NCI-H2029 treated with DMSO at 0.1 percent for 48 hours (cell line): ENCODE results near the gene KCTD7.
"Not testable (repeated sequence)": the region's sequence is repeated elsewhere in the genome, so short reads cannot be mapped to it uniquely, and the experiment has no call there.

ENCODE experiments used
- DNase-seq: peaks from one replicate; lab custom pipeline; 2025; lab: John Stamatoyannopoulos, UW

KCTD7 gene

DNA sequence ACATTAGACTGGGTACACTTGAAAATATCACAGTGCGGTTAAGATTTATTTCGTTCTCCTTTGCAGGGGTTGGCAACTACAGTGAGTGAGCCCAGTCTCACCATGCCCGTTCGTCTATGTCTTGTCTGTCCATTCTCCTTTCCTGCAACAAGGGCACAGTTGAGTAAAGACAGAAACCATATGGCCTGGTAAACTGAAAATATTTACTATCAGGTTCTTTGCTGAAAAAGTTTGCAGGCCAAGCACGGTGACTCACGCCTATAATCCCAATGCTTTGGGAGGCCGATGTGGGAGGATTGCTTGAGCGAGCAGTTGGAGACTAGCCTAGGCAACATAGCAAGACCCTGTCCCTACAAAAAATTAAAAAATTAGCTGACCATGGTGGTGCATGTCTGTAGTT is 11.4 kb upstream of the KCTD7 start:
- no peak for DNase-seq

DNA sequence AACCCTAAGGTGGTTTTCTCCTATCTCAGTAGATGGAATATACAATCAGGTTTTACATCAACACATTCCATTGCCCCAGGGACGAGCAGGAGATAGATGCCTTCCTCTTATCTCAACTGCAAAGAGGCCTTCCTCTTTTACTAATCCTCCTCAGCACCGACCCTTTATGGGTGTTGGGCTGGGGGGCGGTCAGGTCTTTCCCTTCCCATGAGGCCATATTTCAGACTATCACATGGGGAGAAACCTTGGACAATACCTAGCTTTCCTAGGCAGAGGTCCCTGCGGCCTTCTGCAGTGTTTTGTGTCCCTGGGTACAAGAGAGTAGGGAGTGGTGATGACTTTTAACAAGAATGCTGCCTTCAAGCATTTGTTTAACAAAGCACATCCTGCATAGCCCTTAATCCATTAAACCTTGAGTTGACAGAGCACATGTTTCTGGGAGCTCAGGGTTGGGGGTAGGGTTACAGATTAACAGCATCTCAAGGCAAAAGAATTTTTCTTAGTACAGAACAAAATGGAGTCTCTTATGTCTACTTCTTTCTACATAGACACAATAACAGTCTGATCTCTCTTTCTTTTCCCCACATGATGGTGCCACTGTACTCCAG is 9.2 kb upstream of the KCTD7 start:
- DNase-seq, result not testable (repeated sequence)

DNA sequence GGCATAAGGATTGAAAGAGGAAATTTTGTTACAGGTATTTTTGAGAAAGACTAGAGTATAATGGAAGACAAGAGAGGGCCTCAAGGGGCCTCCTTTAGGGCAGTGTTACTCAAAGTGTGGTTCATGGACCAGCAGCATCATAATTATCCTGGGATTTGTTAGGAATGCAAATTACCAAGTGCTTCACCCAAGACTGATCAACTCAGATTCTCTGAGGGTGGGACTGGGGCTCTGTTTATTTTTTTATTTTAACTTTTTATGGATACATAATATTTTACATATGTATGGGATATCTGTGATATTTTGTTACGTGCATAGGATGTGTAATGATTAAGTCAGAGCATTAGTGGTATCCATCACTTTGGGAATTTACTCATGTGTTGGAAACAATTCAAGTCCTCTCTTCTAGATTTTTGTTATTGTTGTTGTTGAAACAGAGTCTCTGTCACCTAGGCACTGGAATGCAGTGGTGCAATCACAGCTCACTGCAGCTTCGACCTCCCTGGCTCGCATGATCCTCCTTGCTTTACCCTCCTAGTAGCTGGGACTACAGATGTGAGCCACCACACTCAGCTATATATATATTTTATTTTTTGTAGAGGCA is 2.2 kb upstream of the KCTD7 start:
- no peak for DNase-seq

DNA sequence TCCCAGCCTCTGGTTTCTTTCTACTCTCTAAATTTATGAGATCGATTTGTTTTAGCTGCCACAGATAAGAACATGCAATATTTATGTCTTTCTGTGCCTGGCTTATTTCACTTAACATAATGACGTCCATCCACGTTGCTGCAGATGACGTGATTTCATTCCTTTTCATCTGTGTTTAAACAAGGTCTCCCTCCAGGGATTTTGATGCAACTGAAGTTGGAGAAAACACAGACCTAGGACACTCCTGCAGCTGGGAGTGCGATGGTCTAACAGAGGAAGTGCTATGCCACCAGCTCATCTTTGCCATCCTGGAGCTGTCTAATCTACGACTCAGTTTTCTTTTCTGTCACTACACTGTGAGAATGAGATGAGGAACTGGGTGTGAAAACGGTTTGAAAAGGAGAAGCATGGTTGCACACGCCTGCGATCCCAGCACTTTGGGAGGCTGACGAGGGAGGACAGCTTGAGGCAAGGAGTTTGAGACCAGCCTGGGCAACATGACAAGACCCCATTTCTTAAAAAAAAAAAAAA is 1.5 kb upstream of the KCTD7 start:
- DNase-seq, result no peak

DNA sequence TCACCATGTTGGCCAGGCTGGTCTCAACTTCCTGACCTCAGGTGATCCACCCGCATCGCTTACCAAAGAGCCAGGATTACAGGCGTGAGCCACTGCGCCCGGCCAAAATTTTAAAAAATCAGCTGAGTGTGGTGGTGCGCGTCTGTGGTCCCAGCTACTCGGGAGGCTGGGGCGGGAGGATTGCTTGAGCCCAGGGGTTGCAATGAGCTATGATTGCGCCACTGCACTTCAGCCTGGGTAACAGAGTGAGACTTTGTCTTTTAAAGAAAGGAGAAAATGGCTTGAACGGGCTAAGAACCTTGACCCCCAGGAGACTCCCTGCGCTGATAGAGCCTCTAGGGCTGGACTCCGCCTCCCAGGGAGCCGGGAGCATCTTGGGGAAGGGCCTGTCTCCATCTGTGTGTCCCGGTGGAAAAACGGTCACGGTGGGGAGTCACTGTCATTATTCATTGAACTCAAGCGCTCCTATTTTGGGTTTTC is 760 bp upstream of the KCTD7 start:
- no peak for DNase-seq

DNA sequence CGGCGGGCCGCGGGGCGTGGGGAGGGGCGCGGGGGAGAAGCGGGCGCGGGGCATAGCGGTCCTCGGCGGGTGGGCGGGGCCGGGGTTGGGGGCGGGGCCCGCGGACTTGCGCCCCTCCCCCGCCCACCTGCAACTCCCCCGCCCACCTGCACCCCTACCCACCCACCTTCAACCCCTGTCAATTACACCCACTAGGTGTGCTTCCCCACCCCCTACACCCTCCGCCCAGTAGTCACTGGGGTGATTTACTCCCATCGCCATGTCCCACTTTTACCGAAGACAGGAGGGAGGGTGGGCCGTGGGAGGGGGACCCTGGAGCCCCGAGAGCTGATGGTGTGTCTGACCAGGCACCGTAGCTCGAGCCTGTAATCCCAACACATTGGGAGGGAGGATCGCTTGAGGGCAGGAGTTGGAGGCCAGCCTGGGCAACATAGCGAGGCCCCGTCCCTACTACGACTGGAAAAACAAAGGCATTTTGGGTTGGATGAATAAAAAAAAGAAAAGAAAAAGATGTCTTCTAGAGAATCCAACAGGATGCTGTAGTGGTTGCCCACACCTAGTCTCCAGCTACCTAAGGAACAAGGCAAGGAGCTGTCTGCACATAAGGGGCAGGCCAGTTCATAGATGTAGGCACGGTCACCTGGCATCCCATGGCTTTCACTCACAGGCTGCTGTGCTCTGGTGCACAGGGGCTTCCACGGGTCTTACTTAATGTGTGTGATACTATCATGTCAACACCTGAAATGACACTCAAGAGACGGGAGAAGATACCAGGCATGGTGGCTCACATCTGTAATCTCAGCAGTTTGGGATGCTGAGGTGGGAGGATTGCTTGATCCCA is 761 bp downstream of the KCTD7 start:
- no peak for DNase-seq

DNA sequence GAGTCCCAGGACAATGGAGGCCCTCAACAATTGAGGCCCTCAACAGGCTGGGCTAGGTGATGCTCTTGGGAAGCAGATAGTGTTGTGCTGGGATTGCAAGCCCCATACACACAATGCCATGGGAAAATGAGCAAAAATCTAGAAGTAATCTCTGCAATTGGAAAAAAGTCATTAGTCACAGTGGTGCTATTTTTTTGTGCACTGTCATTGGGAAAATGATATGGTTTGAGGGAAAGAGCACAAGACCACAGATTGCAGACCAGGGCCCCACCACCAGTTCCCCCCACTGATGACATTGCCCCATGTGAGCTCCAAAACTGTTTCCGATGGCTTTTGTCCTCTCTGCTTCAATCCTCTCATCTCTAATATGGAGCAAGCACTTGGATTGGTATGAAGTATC is 1.9 kb downstream of the KCTD7 start:
- no peak for DNase-seq

DNA sequence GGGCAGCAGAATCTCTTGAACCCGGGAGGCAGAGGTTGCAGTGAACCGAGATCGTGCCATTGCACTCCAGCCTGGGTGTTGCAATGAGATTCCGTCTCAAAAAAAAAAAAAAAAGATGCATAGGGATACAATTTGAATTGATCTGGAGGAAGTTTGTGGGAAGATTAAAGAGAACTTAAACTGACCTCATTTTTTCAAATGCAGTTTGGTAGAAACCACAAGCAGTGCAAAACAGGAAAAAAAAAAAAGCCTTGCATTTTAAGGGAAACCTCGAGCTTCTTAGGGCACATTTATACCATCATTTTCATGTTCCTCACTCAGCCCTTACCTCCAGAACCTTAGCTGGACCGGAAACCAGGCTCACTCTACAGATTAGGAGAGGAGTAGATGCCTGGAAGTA is 2.8 kb downstream of the KCTD7 start:
- no peak for DNase-seq

DNA sequence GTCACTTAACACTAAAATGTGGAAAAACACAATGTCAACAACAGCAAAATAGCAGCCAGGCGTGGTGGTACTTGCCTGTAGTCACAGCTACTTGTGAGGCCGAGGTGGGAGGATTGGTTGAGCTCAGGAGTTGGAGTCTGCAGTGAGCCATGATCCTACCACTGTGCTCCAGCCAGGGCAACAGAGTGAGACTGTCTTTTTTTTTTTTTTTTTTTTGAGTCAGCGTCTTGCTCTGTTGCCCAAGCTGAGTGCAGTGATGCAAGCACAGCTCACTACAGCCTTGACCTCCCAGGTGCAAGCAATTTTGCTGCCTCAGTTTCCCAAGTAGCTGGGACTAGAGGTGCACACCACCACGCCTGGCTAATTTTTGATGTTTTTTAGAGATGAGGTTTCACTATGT is 6.1 kb downstream of the KCTD7 start:
- DNase-seq, result no peak

DNA sequence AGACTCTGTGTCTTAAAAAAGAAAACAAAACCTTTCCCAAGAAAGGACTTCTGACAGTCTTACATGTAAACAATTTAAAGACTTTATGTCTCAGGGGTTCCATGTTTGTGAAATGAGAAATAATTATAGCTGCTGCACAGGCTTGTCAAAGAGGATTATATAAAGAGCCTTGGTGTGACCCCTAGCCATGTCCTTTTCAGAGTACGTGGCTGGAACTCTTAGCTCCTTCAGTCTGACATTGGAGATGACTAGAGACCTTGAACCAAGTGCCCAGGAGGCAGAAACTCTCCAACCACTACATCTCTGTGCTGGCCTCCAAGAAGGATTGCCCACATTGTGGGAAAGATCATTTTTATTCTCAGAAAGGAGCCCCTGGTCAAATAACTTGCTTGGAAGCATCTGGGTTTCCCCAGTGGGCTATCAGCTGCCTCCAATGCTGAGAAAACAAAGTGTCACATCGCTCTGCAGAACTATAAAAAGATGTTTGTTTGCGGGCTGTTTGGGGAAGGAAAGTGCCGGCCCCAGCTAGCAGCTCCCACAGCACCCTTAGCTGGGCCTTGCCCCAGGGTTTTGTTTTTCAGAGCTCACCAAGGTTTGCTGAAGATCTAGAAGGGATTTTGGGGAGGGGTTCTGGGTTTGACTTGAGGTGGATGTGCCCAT is 6.8 kb downstream of the KCTD7 start:
- DNase-seq, result not testable (repeated sequence)

DNA sequence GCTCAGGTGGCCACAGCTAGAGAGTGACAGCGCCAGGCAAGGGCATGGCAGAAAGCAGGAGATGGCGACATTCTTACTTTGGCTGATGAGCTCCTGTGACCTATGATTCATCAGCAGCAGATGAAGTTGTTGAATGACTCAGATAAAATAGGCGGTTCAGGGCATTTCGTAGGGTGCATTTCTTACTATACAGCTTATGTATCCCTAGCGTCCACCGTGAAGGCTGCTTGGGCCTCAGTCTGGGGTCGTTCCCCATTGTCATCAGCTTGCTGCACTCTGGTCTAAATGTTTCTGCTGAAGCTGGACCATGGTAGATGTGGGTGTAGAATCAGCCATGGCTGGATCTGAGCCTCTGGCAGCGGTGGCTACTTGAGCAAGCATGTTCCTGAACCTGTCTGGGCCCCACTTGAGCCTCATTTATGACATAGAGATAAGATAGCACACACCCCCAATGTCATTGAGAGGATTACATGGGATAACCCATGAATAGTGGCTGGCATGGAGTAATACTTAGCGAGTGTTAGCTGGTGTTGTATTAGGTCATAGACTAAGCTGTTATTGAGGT is 7.4 kb downstream of the KCTD7 start:
- DNase-seq, result not testable (repeated sequence)

DNA sequence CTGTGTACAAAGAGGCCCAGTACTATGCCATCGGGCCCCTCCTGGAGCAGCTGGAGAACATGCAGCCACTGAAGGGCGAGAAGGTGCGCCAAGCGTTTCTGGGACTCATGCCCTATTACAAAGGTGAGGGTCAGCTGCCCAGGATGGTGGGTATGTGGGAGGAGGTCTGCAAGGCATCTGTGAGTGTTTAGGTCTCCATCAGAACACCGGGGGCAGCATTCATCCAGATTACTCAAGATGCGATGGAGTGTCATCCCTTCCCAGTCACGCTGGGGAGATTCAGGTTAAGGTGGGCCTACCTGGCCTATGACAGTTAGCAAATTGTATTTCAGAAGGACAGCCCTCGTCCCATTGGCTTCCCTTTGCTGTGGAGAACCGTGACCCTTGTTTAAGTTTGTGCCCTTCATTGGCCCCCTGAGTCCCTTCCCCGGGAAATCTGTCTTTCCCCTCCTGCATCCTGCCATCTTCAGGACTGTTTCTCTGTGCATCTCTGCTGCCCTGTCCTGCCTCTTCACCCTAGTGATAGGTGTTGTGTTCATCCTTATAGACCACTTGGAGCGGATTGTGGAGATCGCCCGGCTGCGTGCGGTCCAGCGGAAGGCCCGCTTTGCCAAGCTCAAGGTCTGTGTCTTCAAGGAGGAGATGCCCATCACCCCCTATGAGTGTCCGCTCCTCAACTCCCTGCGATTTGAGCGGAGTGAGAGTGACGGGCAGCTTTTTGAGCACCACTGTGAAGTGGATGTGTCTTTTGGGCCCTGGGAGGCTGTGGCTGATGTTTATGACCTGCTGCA is 9.8 kb downstream of the KCTD7 start:
- no peak for DNase-seq

DNA sequence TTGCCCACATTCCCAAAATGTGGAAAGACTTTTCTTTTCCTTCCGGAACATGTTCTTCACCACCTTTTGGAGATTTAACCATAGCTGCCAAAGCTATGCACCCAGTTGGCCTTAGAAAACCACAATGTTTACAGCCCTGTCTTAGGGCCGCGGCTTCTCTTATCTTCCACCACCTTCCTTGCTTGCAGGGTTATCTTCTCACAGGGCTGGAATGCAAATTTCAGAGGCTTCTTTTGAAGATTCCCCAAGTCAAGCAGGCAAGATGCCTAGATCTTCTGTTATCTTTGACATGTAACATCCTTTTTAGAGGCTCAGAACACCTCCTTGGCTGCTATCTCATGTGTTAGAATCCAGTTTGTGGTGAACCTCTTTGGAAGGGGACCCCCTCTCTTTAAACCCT is 11.1 kb downstream of the KCTD7 start:
- DNase-seq, result no peak

DNA sequence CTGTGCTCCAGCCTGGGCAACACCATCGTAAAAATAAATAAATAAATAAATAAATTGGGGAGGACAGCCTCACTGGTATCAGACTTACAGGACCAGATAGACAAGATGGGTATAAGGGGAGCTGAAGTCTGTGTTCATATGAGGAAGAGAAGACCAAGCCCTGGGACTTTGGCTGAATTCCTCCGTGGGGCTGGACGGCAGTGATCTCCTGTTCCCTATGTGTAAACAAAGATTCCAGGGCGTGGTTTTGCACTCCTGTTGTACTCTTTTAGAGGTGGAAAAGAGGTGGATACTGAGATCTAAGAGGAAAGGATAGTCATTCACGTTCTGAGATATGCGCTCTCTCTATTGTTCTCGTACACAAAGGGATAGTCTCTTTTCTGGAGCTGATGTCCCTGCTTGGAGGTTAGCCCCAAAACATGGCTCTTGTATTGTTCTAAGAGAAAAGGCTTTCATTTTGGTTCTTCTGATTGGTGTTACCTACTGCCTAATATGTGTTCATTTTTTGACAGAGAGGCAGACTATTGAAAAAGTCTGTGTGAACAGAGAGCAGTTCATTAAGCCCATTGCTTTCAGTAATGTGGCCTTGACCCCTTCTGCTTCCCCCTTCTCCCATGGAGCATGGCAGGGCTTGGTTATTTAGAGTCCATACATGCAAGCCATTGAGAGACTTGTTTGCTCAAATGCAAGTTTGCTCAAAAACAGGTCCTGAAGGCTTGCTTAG is 12.3 kb downstream of the KCTD7 start:
- no peak for DNase-seq

DNA sequence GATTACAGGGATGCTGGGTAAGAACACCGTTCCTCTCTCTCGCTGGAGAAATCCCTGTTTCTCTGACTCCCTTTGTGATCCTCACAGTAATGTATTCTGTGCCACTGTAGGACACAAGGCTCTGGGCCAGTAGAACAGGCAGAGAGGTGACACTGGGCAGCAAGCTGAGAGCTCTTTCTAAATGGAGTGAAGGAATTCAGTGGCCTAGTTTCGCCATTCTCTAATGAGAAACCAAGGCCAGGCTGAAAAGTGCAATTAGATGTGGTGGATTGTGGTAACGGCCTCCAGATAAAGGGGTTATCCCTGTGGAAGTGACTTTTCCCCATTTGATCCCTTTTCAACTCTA is 12.8 kb downstream of the KCTD7 start:
- DNase-seq, result no peak

DNA sequence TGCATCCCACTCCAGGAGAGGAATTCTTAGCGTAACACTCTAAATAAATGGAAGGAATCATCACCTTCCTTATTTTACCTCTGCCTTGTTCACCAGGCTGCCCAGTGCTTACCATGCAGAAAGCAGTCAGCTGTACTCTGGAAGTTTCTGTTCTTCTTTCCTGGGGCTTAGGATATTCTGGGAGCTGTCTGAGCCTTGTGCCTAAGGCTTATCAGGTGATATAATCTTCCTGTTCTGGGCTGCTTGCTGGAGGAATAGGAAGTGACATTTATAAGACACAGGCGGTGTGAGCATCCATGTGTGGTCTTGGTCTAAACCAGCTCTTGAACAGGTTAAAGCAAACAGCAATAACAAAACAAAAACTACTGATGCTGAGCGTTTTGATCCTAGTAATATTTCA is 13.5 kb downstream of the KCTD7 start:
- no peak for DNase-seq

DNA sequence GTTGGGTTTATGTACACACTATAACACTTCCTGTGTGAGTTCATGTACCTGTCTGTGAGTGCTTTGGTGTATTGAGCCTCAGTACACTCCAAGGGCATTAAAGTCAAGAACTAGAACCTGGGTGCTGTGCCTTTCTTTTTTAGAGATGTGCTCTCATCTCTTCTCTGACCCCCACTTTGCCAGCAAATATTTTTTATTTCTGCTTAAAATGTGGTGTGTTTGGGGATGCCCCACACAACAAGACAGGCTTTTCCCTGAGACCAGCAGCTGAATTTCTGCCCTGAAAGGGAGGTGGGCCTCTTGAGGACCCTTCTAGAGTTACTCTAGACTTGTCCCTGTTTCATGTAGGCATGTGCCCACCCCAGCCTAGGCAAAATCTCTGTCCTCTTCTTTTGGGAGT is 14.3 kb downstream of the KCTD7 start:
- no peak for DNase-seq

DNA sequence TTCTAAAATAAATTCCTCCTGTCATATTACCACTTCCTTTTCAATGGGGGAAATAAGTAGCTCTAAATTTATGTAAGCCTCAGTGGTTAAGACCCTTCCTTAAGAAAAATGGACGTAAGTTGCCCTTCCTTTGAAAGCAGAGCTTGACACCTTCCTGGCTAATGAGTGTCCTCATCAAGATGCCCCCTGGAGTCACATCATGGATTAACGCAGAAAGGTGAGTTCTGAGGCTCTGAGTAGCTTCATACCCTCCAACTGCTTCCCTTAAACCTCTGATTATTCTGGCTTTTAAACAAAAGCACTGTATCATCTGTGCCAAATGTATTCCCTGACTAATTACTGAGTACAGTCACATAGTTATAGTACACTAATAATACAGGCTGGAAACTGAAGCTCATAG is 14.7 kb downstream of the KCTD7 start:
- DNase-seq, result no peak

DNA sequence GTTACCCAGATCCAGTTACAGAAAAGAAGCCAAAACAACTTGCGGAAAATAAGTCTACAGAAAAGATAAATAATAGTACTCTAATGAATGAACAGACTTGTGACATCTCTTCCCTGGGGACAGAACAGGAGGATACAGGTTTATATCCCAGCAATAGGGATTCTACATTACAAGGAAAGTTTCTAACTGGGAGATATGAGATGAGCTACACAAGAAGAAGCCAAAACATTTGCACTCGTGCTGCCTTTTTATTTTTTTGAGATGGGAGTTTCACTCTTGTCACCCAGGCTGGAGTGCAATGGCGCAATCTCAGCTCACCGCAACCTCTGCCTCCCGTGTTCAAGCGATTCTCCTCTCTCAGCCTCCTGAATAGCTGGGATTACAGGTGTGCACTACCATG is 22.3 kb downstream of the KCTD7 start:
- not testable (repeated sequence) for DNase-seq

DNA sequence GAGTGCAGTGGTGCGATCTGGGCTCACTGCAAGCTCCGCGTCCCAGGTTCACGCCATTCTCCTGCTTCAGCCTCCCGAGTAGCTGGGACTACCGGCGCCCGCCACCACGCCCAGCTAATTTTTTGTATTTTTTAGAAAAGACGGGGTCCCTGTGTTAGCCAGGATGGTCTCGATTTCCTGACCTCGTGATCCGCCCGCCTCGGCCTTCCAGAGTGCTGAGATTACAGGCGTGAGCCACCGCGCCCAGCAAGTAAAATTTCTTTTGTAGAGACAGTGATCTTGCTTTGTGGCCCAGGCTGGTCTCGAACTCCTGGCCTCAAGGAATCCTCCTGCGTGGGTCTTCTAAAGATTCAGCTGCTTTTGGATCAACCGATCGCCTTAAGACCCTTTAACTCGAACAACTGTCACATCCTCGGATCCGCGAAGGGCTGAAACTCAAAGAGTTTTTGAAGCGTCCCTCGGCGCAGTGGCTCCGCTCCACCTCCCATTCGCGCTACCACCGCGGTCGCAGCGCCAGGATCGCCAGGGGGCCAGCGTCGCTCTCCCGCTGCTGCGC is 25.1 kb downstream of the KCTD7 start:
- not testable (repeated sequence) for DNase-seq
